Nephron (organoid): ENCODE measurements around the gene ZMYND19.
"Not testable (repeated sequence)": the region's sequence is repeated elsewhere in the genome, so short reads cannot be mapped to it uniquely, and the experiment has no call there.

Experiments used
- H3K27ac Mint-ChIP-seq, 3 experiments: 2 replicates each; pipeline ENCODE4 v1.8.0; 2020; ENCODE audit warnings: mixed read lengths in 3 of 3, mild to moderate bottlenecking in 2 of 3, moderate library complexity in 1 of 3
- H3K27me3 Mint-ChIP-seq: 2 replicates; pipeline ENCODE4 v1.8.0; 2021; ENCODE audit warnings: low read depth, mild to moderate bottlenecking, moderate library complexity, mixed read lengths
- H3K36me3 Mint-ChIP-seq: 2 replicates; pipeline ENCODE4 v1.8.0; 2020; ENCODE audit warnings: low read depth, mixed read lengths
- H3K4me1 Mint-ChIP-seq: 2 replicates; pipeline ENCODE4 v1.8.0; 2020; ENCODE audit warnings: mixed read lengths
- H3K4me3 Mint-ChIP-seq, 3 experiments: 2 replicates each; pipeline ENCODE4 v1.8.0; 2020; ENCODE audit warnings: mild to moderate bottlenecking in 3 of 3, mixed read lengths in 3 of 3, moderate library complexity in 2 of 3
- H3K9me3 Mint-ChIP-seq: 2 replicates; pipeline ENCODE4 v1.8.0; 2020; ENCODE audit warnings: mixed read lengths
- CTCF ChIP-seq, 3 experiments: fragments of 200-600 bp; sonication (generic); IDR thresholded peaks; one replicate each; pipeline ENCODE4 v1.5.0; 2021; ENCODE audit warnings: antibody characterized with exemption in 3 of 3; ENCODE audit not compliant: unreplicated experiment in 3 of 3

The ZMYND19 gene

GRCh38 chr9:137631345-137632229 is 41.3 kb upstream of the ZMYND19 start:
- Mint-ChIP-seq H3K27me3 (no peaks in the 10 kb centered on the region), H3K9me3 (no peaks in the 10 kb centered on the region), H3K27ac (no peak overlapping the region), H3K36me3 (peaks cover 14% of the 10 kb centered on the region), H3K4me3 (no peak overlapping the region), H3K4me1 (peaks cover 31% of the 10 kb centered on the region)
- no peak for TF ChIP-seq CTCF (IDR thresholded peaks at IDR 0.05; ENCODE audit: unreplicated experiment in 3 of 3)

GRCh38 chr9:137630679-137631078 is 40.4 kb upstream of the ZMYND19 start:
- TF ChIP-seq CTCF (IDR thresholded peaks at IDR 0.05; ENCODE audit: unreplicated experiment in 3 of 3) = no peak
- peaks cover 11% of the 10 kb centered on the region for H3K36me3 Mint-ChIP-seq
- H3K27me3 Mint-ChIP-seq = no peaks in the 10 kb centered on the region
- H3K4me1 Mint-ChIP-seq = peaks cover 31% of the 10 kb centered on the region
- H3K9me3 Mint-ChIP-seq = no peaks in the 10 kb centered on the region
- no peak overlapping the region for H3K27ac Mint-ChIP-seq
- H3K4me3 Mint-ChIP-seq = no peak overlapping the region

- Mint-ChIP-seq H3K27ac (peak overlapping the region in 1 of 3 experiments; percentile 13), H3K4me3 (no peak overlapping the region), H3K9me3 (no peaks in the 10 kb centered on the region), H3K36me3 (peaks cover 16% of the 10 kb centered on the region), H3K4me1 (peaks cover 31% of the 10 kb centered on the region), H3K27me3 (no peaks in the 10 kb centered on the region)
- no peak for TF ChIP-seq CTCF (IDR thresholded peaks at IDR 0.05; ENCODE audit: unreplicated experiment in 3 of 3)
These were observed 39.8 kb upstream of the ZMYND19 start for GRCh38 chr9:137630126-137630525.

GRCh38 chr9:137627406-137627805 is 37.1 kb upstream of the ZMYND19 start:
- not testable (repeated sequence) for H3K27me3 Mint-ChIP-seq, H3K27ac Mint-ChIP-seq, H3K4me3 Mint-ChIP-seq, H3K9me3 Mint-ChIP-seq
- peaks cover 26% of the 10 kb centered on the region for H3K4me1 Mint-ChIP-seq
- H3K36me3 Mint-ChIP-seq = peaks cover 20% of the 10 kb centered on the region

- Mint-ChIP-seq H3K9me3 (no peaks in the 10 kb centered on the region), H3K4me1 (peaks cover 27% of the 10 kb centered on the region), H3K27me3 (no peaks in the 10 kb centered on the region), H3K36me3 (peaks cover 20% of the 10 kb centered on the region), H3K4me3 (peak overlapping the region in 1 of 3 experiments; percentile 45), H3K27ac (peak overlapping the region in 1 of 3 experiments; percentile 17)
- no peak for TF ChIP-seq CTCF (IDR thresholded peaks at IDR 0.05; ENCODE audit: unreplicated experiment in 3 of 3)
These were observed 36.2 kb upstream of the ZMYND19 start for GRCh38 chr9:137626464-137626863.

GRCh38 chr9:137622211-137622610 is 31.9 kb upstream of the ZMYND19 start:
- not testable (repeated sequence) for H3K27me3 Mint-ChIP-seq, H3K9me3 Mint-ChIP-seq
- Mint-ChIP-seq H3K4me1 (peaks cover 34% of the 10 kb centered on the region), H3K27ac (peak overlapping the region in 1 of 3 experiments; percentile 33), H3K36me3 (peaks cover 15% of the 10 kb centered on the region), H3K4me3 (peak overlapping the region; percentile 41 to 60 (median 58))
